Measurements from ENCODE around the gene AHNAK. TPM values are rescaled to one million over a fixed set of nuclear protein-coding genes. Genes with fewer than 3 reads are reported as not detected.

The AHNAK gene
- total and polyA plus RNA-seq, 2 donors (not counting 3 experiments of a cell fraction or from before 2014, with no cell fraction given), result 35.2 to 436 TPM

- Histone ChIP-seq H3K9ac (replicated peaks; ENCODE audit: extremely low read depth, insufficient read depth, low read length) (no peak overlapping the region), H2AFZ (ENCODE audit: low read depth, low read length) (no peak overlapping the region), H3K27me3 (ENCODE audit: control insufficient read depth in 2 of 2, insufficient read depth in 2 of 2, low read length in 2 of 2) (no peaks in the 10 kb centered on the region), H3K4me3 (replicated peaks in 1 of 3; ENCODE audit: insufficient read depth in 1 of 3, low read depth in 1 of 3, low read length in 3 of 3) (no peak overlapping the region), H4K20me1 (replicated peaks; ENCODE audit: control insufficient read depth, extremely low read depth, insufficient read depth, low read length) (no peaks in the 10 kb centered on the region), H3K4me1 (ENCODE audit: control insufficient read depth, extremely low read depth, insufficient read depth, low read length) (peaks cover 4% of the 10 kb centered on the region), H3K9me1 (replicated peaks; ENCODE audit: control insufficient read depth, extremely low read depth, insufficient read depth, low read length) (no peaks in the 10 kb centered on the region), H3K27ac (ENCODE audit: insufficient read depth, low read depth, low read length) (no peak overlapping the region), H3K36me3 (ENCODE audit: control insufficient read depth in 2 of 2, extremely low read depth in 1 of 2, insufficient read depth in 2 of 2, low read length in 2 of 2) (no peaks in the 10 kb centered on the region), H3K4me2 (ENCODE audit: insufficient read depth, low read length) (no peak overlapping the region), H3K9me3 (replicated peaks; ENCODE audit: control insufficient read depth, insufficient read depth, low read length) (no peaks in the 10 kb centered on the region), H3K79me2 (ENCODE audit: control insufficient read depth, insufficient read depth, low read length) (no peaks in the 10 kb centered on the region)
- ChIA-PET POLR2A (no interaction called here), CTCF (interaction anchor here (0.5 to 4.7 kb wide), 7 partner anchors 12 to 303 kb away, joined by 3 to 122 read pairs (median 6); partner anchors contain the start of gene AHNAK)
- dilution Hi-C loops (cut with MboI; ENCODE audit: extremely low pct_ligation_motif_present, low sequenced_read_pairs) (no loop called here), intact Hi-C loops (cut with micrococcal nuclease) (no loop called here)
- no TSS peak for BruUV-seq (replicated peaks)
- FAIRE-seq (no peak), DNase-seq (ENCODE audit: low read depth, low spot score) (no peak)
- TF ChIP-seq EZH2 (IDR thresholded peaks at IDR 0.05; ENCODE audit: borderline replicate concordance, low read depth, low read length, severe bottlenecking), result no peak
- TF ChIP-seq MAX (IDR thresholded peaks at IDR 0.05; ENCODE audit: insufficient read depth, insufficient read length), result no peak
- no peak for TF ChIP-seq MYC (IDR thresholded peaks at IDR 0.05; ENCODE audit: low read depth, low read length)
- no peak for TF ChIP-seq FOS (IDR thresholded peaks at IDR 0.05; ENCODE audit: borderline replicate concordance, insufficient read depth, low read length)
- TF ChIP-seq GATA2 (IDR thresholded peaks at IDR 0.05; ENCODE audit: insufficient read depth, insufficient read length, low read depth, low read length), result no peak
- no peak for TF ChIP-seq POLR2A (IDR thresholded peaks at IDR 0.05; ENCODE audit: low read depth, low read length)
These were observed 153.5 kb downstream of the AHNAK start for GRCh38 chr11:62393061-62393611.

- POLR2A ChIA-PET, result no interaction called here
These were observed 154.1 kb downstream of the AHNAK start for GRCh38 chr11:62392506-62392905.

More at GRCh38 chr11:62392506-62392905, 154.1 kb downstream of the AHNAK start:
- Histone ChIP-seq H3K4me1 (ENCODE audit: control insufficient read depth, extremely low read depth, insufficient read depth, low read length) (peaks cover 4% of the 10 kb centered on the region), H3K9ac (replicated peaks; ENCODE audit: extremely low read depth, insufficient read depth, low read length) (no peak overlapping the region), H3K4me2 (ENCODE audit: insufficient read depth, low read length) (no peak overlapping the region), H3K27ac (ENCODE audit: insufficient read depth, low read depth, low read length) (no peak overlapping the region), H3K36me3 (ENCODE audit: control insufficient read depth in 2 of 2, extremely low read depth in 1 of 2, insufficient read depth in 2 of 2, low read length in 2 of 2) (no peaks in the 10 kb centered on the region), H3K79me2 (ENCODE audit: control insufficient read depth, insufficient read depth, low read length) (no peaks in the 10 kb centered on the region), H2AFZ (ENCODE audit: low read depth, low read length) (no peak overlapping the region), H4K20me1 (replicated peaks; ENCODE audit: control insufficient read depth, extremely low read depth, insufficient read depth, low read length) (no peaks in the 10 kb centered on the region), H3K9me3 (replicated peaks; ENCODE audit: control insufficient read depth, insufficient read depth, low read length) (no peaks in the 10 kb centered on the region), H3K9me1 (replicated peaks; ENCODE audit: control insufficient read depth, extremely low read depth, insufficient read depth, low read length) (no peaks in the 10 kb centered on the region), H3K4me3 (replicated peaks in 1 of 3; ENCODE audit: insufficient read depth in 1 of 3, low read depth in 1 of 3, low read length in 3 of 3) (no peak overlapping the region), H3K27me3 (ENCODE audit: control insufficient read depth in 2 of 2, insufficient read depth in 2 of 2, low read length in 2 of 2) (no peaks in the 10 kb centered on the region)
- intact Hi-C loops (cut with micrococcal nuclease) (no loop called here), dilution Hi-C loops (cut with MboI; ENCODE audit: extremely low pct_ligation_motif_present, low sequenced_read_pairs) (no loop called here)
- BruUV-seq (replicated peaks), result no TSS peak
- CTCF ChIA-PET, result interaction anchor here (1.1 to 4.7 kb wide), 5 partner anchors 11 to 176 kb away, joined by 4 to 122 read pairs (median 5); no protein-coding TSS in a partner anchor
- DNase-seq (ENCODE audit: low read depth, low spot score) (no peak), FAIRE-seq (no peak)
- TF ChIP-seq GATA2 (IDR thresholded peaks at IDR 0.05; ENCODE audit: insufficient read depth, insufficient read length, low read depth, low read length), result no peak
- no peak for TF ChIP-seq MYC (IDR thresholded peaks at IDR 0.05; ENCODE audit: low read depth, low read length)
- TF ChIP-seq FOS (IDR thresholded peaks at IDR 0.05; ENCODE audit: borderline replicate concordance, insufficient read depth, low read length), result no peak
- TF ChIP-seq POLR2AphosphoS5 (IDR thresholded peaks at IDR 0.05; ENCODE audit: insufficient read depth, low read depth, low read length), result no peak
- no peak for TF ChIP-seq MAX (IDR thresholded peaks at IDR 0.05; ENCODE audit: insufficient read depth, insufficient read length)
- no peak for TF ChIP-seq POLR2A (IDR thresholded peaks at IDR 0.05; ENCODE audit: low read depth, low read length)
- no peak for TF ChIP-seq JUN (IDR thresholded peaks at IDR 0.05; ENCODE audit: borderline replicate concordance, insufficient read depth, insufficient read length, low read depth)
- no peak for TF ChIP-seq EZH2 (IDR thresholded peaks at IDR 0.05; ENCODE audit: borderline replicate concordance, low read depth, low read length, severe bottlenecking)
- TF ChIP-seq CTCF (IDR thresholded peaks at IDR 0.05; ENCODE audit: extremely low read depth in 1 of 2, insufficient read depth in 1 of 2, low read depth in 1 of 2, low read length in 2 of 2), result no peak
